Adipocyte (in vitro differentiated cells): ENCODE measurements around the gene PES1.
"Not testable (repeated sequence)": the region's sequence is repeated elsewhere in the genome, so short reads cannot be mapped to it uniquely, and the experiment has no call there.

ENCODE experiments used
- DNase-seq: peaks from one replicate; pipeline ENCODE4 v3.0.0-alpha.2; 2015; ENCODE audit warnings: low read depth
- H3K27me3 ChIP-seq: replicated peaks from 2 replicates; pipeline ENCODE4 v1.7.0; 2013; ENCODE audit warnings: mild to moderate bottlenecking, low read length, moderate library complexity; ENCODE audit not compliant: control insufficient read depth, insufficient read depth
- H3K36me3 ChIP-seq: 2 replicates; pipeline ENCODE4 v1.7.0; 2013; ENCODE audit warnings: low read length, mild to moderate bottlenecking, moderate library complexity; ENCODE audit not compliant: control insufficient read depth, insufficient read depth, severe bottlenecking
- H3K4me1 ChIP-seq: 2 replicates; pipeline ENCODE4 v1.7.0; 2013; ENCODE audit warnings: mild to moderate bottlenecking, low read length, moderate library complexity; ENCODE audit not compliant: control insufficient read depth, insufficient read depth
- H3K4me3 ChIP-seq: 2 replicates; pipeline ENCODE4 v1.7.0; 2013; ENCODE audit warnings: mild to moderate bottlenecking, low read length, moderate library complexity
- H3K9ac ChIP-seq: 2 replicates; pipeline ENCODE4 v1.7.0; 2013; ENCODE audit warnings: mild to moderate bottlenecking, low read length, moderate library complexity
- H3K9me3 ChIP-seq: 2 replicates; pipeline ENCODE4 v1.7.0; 2013; ENCODE audit warnings: mild to moderate bottlenecking, low read length, moderate library complexity; ENCODE audit not compliant: control insufficient read depth

The PES1 gene

GRCh38 chr22:30591588-30592359 lies at the start of gene PES1:
Gene PES1 (minus strand): TSS chr22:30591910. CDS start chr22:30591833, 77 bp downstream.
- H3K4me3 ChIP-seq = peak within 1 kb of the TSS; percentile 98
- peak; percentile 100 for DNase-seq
- peaks cover 3% of the 10 kb centered on the region for H3K27me3 ChIP-seq
- peaks cover 22% of the 10 kb centered on the region for H3K36me3 ChIP-seq
- H3K9me3 ChIP-seq = no peaks in the 10 kb centered on the region
- H3K9ac ChIP-seq = peak within 1 kb of the TSS; percentile 98
- H3K4me1 ChIP-seq = peaks cover 11% of the 10 kb centered on the region

DNA sequence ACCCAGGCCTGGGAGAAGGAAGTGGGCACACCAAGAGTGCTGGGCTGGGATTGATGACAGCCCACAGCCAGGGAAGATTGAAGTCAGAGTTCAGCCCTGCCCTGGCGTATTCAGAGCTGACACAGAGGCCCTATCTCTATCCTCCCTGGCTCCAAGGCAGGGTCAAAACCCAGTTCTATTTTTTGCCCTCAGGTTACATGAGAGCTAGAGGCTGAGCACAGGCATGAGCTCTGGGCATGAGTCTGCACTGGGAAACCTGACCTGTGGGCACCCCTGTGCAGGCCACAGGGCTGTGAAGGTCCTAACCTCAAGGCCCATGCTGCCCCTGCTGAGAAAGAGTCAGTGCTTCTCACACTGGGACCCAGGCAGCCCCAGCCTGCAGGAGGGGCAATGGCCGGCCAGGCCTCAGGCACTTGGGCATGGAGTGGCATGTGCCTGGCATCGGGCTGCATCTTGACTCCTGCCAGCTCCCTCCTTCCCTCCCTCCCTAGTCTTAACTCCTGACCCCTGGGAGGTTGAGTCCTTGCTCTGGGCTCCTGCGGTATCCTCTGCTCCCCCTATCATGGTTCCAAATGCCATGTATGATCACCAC lies 49.2 kb upstream of the PES1 start:
- H3K36me3 ChIP-seq = no peaks in the 10 kb centered on the region
- H3K27me3 ChIP-seq = no peaks in the 10 kb centered on the region
- no peak overlapping the region for H3K9ac ChIP-seq
- DNase-seq = no peak
- H3K9me3 ChIP-seq = no peaks in the 10 kb centered on the region
- no peak overlapping the region for H3K4me3 ChIP-seq
- peaks cover 48% of the 10 kb centered on the region for H3K4me1 ChIP-seq

GRCh38 chr22:30640361-30640760 lies 48.7 kb upstream of the PES1 start:
- Histone ChIP-seq H3K4me3 (no peak overlapping the region), H3K9me3 (no peaks in the 10 kb centered on the region), H3K4me1 (peaks cover 49% of the 10 kb centered on the region), H3K27me3 (no peaks in the 10 kb centered on the region), H3K9ac (no peak overlapping the region), H3K36me3 (no peaks in the 10 kb centered on the region)
- DNase-seq = no peak

GRCh38 chr22:30637701-30638114 lies 46.0 kb upstream of the PES1 start:
- no peak for DNase-seq
- peak overlapping the region; percentile 94 for H3K4me3 ChIP-seq
- no peaks in the 10 kb centered on the region for H3K27me3 ChIP-seq
- H3K36me3 ChIP-seq = no peaks in the 10 kb centered on the region
- H3K4me1 ChIP-seq = peaks cover 38% of the 10 kb centered on the region
- no peak overlapping the region for H3K9ac ChIP-seq
- no peaks in the 10 kb centered on the region for H3K9me3 ChIP-seq

GRCh38 chr22:30636226-30637077 lies 44.7 kb upstream of the PES1 start:
- no peaks in the 10 kb centered on the region for H3K9me3 ChIP-seq
- H3K36me3 ChIP-seq = no peaks in the 10 kb centered on the region
- H3K4me1 ChIP-seq = peaks cover 38% of the 10 kb centered on the region
- H3K4me3 ChIP-seq = peak overlapping the region; percentile 94
- peak overlapping the region; percentile 93 for H3K9ac ChIP-seq
- peak; percentile 31 for DNase-seq
- H3K27me3 ChIP-seq = no peaks in the 10 kb centered on the region

DNA sequence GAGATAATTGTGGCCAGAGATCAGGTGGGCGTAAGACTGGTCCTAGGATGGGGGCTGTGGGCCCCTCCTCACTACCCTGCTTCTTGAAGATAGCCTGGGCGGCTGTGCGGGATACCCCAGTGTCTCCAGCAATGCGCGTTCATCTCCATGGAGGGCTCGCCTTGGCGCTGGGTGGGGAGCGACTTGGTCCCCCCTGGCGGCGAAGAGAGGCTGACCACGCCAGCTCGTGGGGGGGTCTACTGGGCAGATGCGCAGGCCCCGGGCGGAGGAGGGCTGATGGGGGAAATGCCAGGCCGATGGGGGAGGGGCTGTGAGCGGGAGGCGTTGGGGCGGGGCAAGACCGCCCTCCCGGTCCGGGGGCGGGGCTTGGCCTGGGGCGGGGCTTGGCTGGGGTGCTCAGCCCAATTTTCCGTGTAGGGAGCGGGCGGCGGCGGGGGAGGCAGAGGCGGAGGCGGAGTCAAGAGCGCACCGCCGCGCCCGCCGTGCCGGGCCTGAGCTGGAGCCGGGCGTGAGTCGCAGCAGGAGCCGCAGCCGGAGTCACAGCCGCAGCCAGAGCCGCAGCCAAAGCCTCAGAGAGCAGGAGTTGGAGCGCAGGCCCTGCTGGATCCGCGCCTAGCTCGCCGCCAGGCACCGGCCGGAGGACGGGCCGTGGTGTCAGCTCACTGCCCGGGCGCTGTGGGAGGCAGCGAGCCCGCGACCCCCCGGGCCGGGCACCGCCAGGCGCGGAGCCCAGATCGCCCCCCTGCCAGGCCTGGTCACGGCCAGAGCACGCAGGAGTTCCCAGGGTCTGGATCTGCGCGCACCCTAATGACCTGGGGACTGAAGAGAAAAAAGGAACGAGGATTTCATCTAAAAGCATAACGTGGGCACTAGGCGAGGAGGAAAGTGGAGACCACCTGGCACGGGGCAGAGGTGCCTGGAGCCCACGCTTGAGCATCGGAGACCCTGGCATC lies 43.8 kb upstream of the PES1 start, which contains the start of gene SLC35E4:
SLC35E4 (plus strand) TSS at position 509 of the 953 bp plus-strand sequence. CDS start 670 bp downstream, outside the sequence.
- peak; percentile 97 for DNase-seq
- H3K36me3 ChIP-seq = no peaks in the 10 kb centered on the region
- H3K9ac ChIP-seq = peak within 1 kb of the TSS; percentile 93
- peaks cover 32% of the 10 kb centered on the region for H3K4me1 ChIP-seq
- H3K4me3 ChIP-seq = peak within 1 kb of the TSS; percentile 94
- no peaks in the 10 kb centered on the region for H3K9me3 ChIP-seq
- no peaks in the 10 kb centered on the region for H3K27me3 ChIP-seq

DNA sequence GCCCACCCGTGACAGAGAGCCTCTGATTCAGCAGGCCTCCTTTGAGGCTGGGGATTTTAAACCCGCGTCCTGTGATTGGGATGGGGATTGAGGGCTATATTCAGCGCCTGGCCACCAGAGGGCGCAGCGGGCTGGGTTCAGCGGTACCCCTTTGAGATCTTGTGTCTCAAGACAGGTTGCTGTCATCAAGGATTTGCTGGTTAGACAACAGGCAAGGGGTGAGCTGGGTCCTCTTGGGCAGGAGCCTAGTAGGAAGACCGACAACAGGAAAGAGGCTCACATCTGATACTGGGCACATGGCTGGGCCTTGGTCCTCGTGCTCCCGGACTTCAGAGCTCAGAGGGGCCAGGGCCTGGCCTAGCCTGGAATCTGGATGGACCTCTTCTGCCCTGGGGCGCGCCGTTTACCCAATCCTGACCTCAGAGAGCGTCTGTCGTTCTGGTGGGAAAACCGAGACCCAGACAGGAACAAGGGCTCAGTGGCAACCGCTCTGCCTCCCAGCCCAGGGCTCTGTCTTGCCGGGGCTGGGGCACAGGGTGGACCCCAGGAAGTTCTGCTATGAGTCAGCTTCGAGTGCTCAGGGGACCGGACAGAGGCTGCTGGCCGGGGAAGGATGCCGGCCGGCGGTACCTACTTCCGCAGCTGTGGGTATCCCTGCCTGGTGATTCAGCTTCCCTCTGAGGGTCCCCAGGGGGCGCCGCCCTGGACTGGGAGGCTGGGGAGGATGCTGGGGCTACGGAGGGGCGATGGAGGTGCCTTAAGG lies 42.9 kb upstream of the PES1 start:
- H3K9ac ChIP-seq = peak overlapping the region; percentile 83
- H3K4me3 ChIP-seq = peak overlapping the region; percentile 78
- DNase-seq = peak; percentile 96
- no peaks in the 10 kb centered on the region for H3K36me3 ChIP-seq
- peaks cover 29% of the 10 kb centered on the region for H3K4me1 ChIP-seq
- no peaks in the 10 kb centered on the region for H3K9me3 ChIP-seq
- no peaks in the 10 kb centered on the region for H3K27me3 ChIP-seq

DNA sequence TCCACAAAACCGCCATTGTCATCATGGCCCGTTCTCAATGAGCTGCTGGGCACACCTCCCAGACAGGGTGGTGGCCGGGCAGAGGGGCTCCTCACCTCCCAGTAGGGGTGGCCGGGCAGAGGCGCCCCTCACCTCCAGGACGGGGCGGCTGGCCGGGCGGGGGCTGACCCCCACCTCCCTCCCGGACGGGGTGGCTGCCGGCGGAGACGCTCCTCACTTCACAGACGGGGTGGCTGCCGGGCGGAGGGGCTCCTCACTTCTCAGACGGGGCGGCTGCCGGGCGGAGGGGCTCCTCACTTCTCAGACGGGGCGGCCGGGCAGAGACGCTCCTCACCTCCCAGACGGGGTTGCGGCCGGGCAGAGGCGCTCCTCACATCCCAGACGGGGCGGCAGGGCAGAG lies 39.8 kb upstream of the PES1 start:
- peaks cover 15% of the 10 kb centered on the region for H3K4me1 ChIP-seq
- not testable (repeated sequence) for H3K9me3 ChIP-seq, H3K36me3 ChIP-seq, H3K4me3 ChIP-seq, H3K9ac ChIP-seq, DNase-seq, H3K27me3 ChIP-seq

DNA sequence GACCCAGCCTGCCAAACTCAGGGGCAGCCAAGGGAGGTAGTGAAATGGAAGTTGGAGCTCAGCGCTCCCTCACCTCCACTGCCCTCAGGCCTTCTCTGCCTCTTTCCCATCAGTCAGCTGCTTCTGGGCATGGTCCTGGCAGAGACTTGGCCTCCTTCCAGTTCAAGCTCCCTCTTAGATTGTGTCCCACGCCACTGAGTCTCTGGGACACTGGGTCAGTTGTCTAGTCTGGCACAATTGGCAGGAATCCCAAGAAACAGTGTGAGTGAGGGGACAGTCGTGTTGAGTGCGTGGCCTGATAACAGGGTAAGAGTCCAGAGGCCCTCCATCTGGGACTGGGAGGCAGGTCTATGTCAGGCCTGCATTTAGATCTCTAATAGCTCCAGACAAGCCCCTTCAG lies 36.8 kb upstream of the PES1 start:
- no peak overlapping the region for H3K4me3 ChIP-seq
- H3K36me3 ChIP-seq = no peaks in the 10 kb centered on the region
- no peaks in the 10 kb centered on the region for H3K4me1 ChIP-seq
- no peaks in the 10 kb centered on the region for H3K9me3 ChIP-seq
- no peaks in the 10 kb centered on the region for H3K27me3 ChIP-seq
- no peak overlapping the region for H3K9ac ChIP-seq
- no peak for DNase-seq

DNA sequence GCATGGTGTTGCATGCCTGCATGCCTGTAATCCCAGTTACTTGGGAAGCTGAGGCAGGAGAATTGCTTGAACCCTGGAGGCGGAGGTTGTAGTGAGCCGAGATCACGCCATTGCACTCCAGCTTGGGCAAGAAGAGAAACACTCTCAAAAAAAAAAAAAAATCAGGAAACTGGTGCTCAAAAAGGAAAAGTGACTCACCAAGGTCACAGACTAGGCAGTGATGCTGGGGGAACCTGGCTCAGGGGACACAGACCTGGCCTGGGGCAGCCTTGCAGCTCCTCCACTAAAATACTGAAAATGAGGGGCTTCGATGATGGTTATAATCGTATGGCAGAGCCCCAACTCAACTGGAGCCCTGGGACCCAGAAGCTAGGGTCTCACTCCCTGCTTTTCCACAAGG lies 35.8 kb upstream of the PES1 start:
- Histone ChIP-seq H3K4me1 (no peaks in the 10 kb centered on the region), H3K9ac (no peak overlapping the region), H3K4me3 (no peak overlapping the region)

More for the DNA sequence above, 35.8 kb upstream of the PES1 start:
- H3K36me3 ChIP-seq = no peaks in the 10 kb centered on the region
- DNase-seq = no peak
- H3K9me3 ChIP-seq = no peaks in the 10 kb centered on the region
- no peaks in the 10 kb centered on the region for H3K27me3 ChIP-seq
